CD8-positive, alpha-beta memory T cell (primary cell): Measurements from ENCODE around the gene CD19. TPM values are rescaled to one million over a fixed set of nuclear protein-coding genes. Genes with fewer than 3 reads are reported as not detected.

ENCODE experiments used
- polyA plus RNA-seq: library from polyadenylated mRNA; unstranded; fragments of 300-500 nt; fragmentation: Illumina TruSeq; gene quantifications from one replicate; pipeline ENCODE4 v1.2.3, GENCODE V29; 2021
- total RNA-seq, 2 experiments: library from RNA; stranded (reverse); gene quantifications; one replicate each; pipeline ENCODE4 v1.2.3, GENCODE V29; 2021

The CD19 gene
- total and polyA plus RNA-seq, 3 experiments from 2014 or later: not detected

Other genes starting within 250 kb of the CD19 start
- gene EIF3C, start 220.5 kb upstream of the CD19 start, total RNA-seq: 100 to 1,000 TPM; 701 to 733 TPM
- 300 TPM for gene EIF3C, start 220.5 kb upstream of the CD19 start, polyA plus RNA-seq
- gene NPIPB9, start 180.2 kb upstream of the CD19 start, total RNA-seq: 1 to 10 TPM; 1.2 to 2.8 TPM
- not detected for gene NPIPB9, start 180.2 kb upstream of the CD19 start, polyA plus RNA-seq
- 100 to 1,000 TPM; 266 to 267 TPM for gene ATXN2L, start 109.0 kb upstream of the CD19 start, total RNA-seq
- 31.0 TPM for gene ATXN2L, start 109.0 kb upstream of the CD19 start, polyA plus RNA-seq
- 100 to 1,000 TPM; 320 to 347 TPM for gene TUFM, start 85.6 kb upstream of the CD19 start, total RNA-seq
- gene TUFM, start 85.6 kb upstream of the CD19 start, polyA plus RNA-seq: 146 TPM
- 10 to 100 TPM; 39.6 to 44.7 TPM for gene SH2B1, start 68.1 kb upstream of the CD19 start, total RNA-seq
- 3.5 TPM for gene SH2B1, start 68.1 kb upstream of the CD19 start, polyA plus RNA-seq
- 1 to 10 TPM; 1.9 to 2.1 TPM for gene ATP2A1, start 53.5 kb upstream of the CD19 start, total RNA-seq
- not detected for gene ATP2A1, start 53.5 kb upstream of the CD19 start, polyA plus RNA-seq
- 10 to 100 TPM; 20.8 to 21.7 TPM for gene RABEP2, start 6.7 kb upstream of the CD19 start, total RNA-seq
- gene RABEP2, start 6.7 kb upstream of the CD19 start, polyA plus RNA-seq: 6.6 TPM
- 10 to 100 TPM; 75.1 to 77.0 TPM for gene NFATC2IP, start 19.0 kb downstream of the CD19 start, total RNA-seq
- 35.0 TPM for gene NFATC2IP, start 19.0 kb downstream of the CD19 start, polyA plus RNA-seq
- 10 to 100 TPM; 36.5 to 40.9 TPM for gene SPNS1, start 42.8 kb downstream of the CD19 start, total RNA-seq
- gene SPNS1, start 42.8 kb downstream of the CD19 start, polyA plus RNA-seq: 33.2 TPM
- gene LAT, start 53.1 kb downstream of the CD19 start, total RNA-seq: 100 to 1,000 TPM; 195 to 203 TPM
- gene LAT, start 53.1 kb downstream of the CD19 start, polyA plus RNA-seq: 331 TPM